Vagina (tissue), 2 donors: ENCODE measurements around the gene PITRM1. TPM values are rescaled to one million over a fixed set of nuclear protein-coding genes. Genes with fewer than 3 reads are reported as not detected.
"Not testable (repeated sequence)": the region's sequence is repeated elsewhere in the genome, so short reads cannot be mapped to it uniquely, and the experiment has no call there.

Experiments used
- DNase-seq, 2 donors: peaks; one replicate each; pipeline ENCODE4 v3.0.0-alpha.2; 2017; ENCODE audit errors: extremely low spot score in 2 of 2
- H3K27ac ChIP-seq: fragments of 200-600 bp; sonication (generic); one replicate; pipeline ENCODE4 v1.5.1; 2019
- H3K27me3 ChIP-seq: fragments of 200-600 bp; sonication (generic); one replicate; pipeline ENCODE4 v1.5.1; 2019
- H3K36me3 ChIP-seq, 2 donors: fragments of 200-600 bp; sonication (generic); one replicate each; pipeline ENCODE4 v1.5.1; 2017 to 2019
- H3K4me1 ChIP-seq: fragments of 200-600 bp; sonication (generic); one replicate; pipeline ENCODE4 v1.5.1; 2019
- H3K4me3 ChIP-seq, 2 donors: fragments of 200-600 bp; sonication (generic); 1 replicate in 1 of 2; 2 replicates in 1 of 2; pipeline ENCODE4 v1.5.1; 2016 to 2019
- H3K9me3 ChIP-seq: fragments of 200-600 bp; sonication (generic); one replicate; pipeline ENCODE4 v1.5.1; 2019
- CTCF ChIP-seq, 3 experiments: fragments of 450-650 bp in 2 of 3; fragments of 200-600 bp in 1 of 3; sonication (generic) in 1 of 3; IDR thresholded peaks; one replicate each; pipeline ENCODE4 v1.5.1; 2017 to 2019; ENCODE audit warnings: antibody characterized with exemption in 3 of 3, mild to moderate bottlenecking in 2 of 3, moderate library complexity in 2 of 3
- POLR2A ChIP-seq, 2 donors: fragments of 450-650 bp; IDR thresholded peaks; one replicate each; pipeline ENCODE4 v1.6.1; 2017; ENCODE audit warnings: antibody characterized with exemption in 2 of 2, mild to moderate bottlenecking in 2 of 2, moderate library complexity in 2 of 2
- POLR2AphosphoS5 ChIP-seq, 2 donors: sonication (generic); formaldehyde crosslinking; IDR thresholded peaks; one replicate each; pipeline ENCODE4 v1.9.0; 2017; ENCODE audit warnings: antibody characterized with exemption in 2 of 2, mild to moderate bottlenecking in 2 of 2, low read depth in 1 of 2; ENCODE audit not compliant: insufficient read depth in 1 of 2
- intact Hi-C: fragments of 100-400 bp; cut with DNase I; formaldehyde crosslinking; loops from one replicate; pipeline ENCODE4 v1.15.1; 2023
- total RNA-seq: library from RNA; depleted of rRNA; stranded (reverse); fragments of >200 nt; gene quantifications from one replicate; pipeline ENCODE4 v1.2.3, GENCODE V29; 2016

PITRM1 gene
- total RNA-seq, 1 donor from 2014 or later, result 58.9 TPM

GRCh38 chr10:3192856-3193635 is 20.5 kb upstream of the PITRM1 start:
- no peaks in the 10 kb centered on the region for H3K9me3 ChIP-seq
- intact Hi-C loops, result no loop called here
- no peaks in the 10 kb centered on the region for H3K36me3 ChIP-seq
- H3K27ac ChIP-seq, result peak overlapping the region; percentile 59
- peak overlapping the region in 1 of 2 donors; percentile 26 for H3K4me3 ChIP-seq
- TF ChIP-seq CTCF (IDR thresholded peaks at IDR 0.05) (peak; percentile 73 to 83 (median 78)), POLR2AphosphoS5 (IDR thresholded peaks at IDR 0.05; ENCODE audit: insufficient read depth in 1 of 2, low read depth in 1 of 2) (peak in 1 of 2 donors; percentile 48), POLR2A (IDR thresholded peaks at IDR 0.05) (no peak)
- peak in 1 of 2 donors; percentile 85 for DNase-seq
- no peaks in the 10 kb centered on the region for H3K27me3 ChIP-seq
- peaks cover 13% of the 10 kb centered on the region for H3K4me1 ChIP-seq

DNA sequence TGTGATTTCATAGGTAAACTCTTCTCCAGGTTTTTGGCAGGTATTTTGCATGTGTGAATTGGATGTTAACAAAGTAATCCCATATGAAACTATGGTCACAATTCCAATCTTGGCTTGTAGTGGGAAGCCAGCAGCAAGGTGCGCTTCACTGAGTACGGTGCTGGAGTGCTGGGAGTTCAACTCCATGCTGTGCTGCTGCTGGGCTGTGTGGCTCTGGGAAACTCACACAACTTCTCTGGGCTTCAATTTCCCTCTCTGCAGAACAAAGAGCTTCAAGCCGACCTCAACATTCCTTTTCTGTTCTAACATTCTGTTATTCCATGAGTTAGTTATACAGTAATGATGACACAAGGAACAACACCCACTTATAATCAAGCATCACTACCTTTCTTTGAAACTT is 18.2 kb upstream of the PITRM1 start:
- H3K4me3 ChIP-seq, result no peak overlapping the region
- H3K27me3 ChIP-seq, result no peaks in the 10 kb centered on the region
- intact Hi-C loops, result no loop called here
- no peak for DNase-seq
- no peak for TF ChIP-seq POLR2A (IDR thresholded peaks at IDR 0.05)
- TF ChIP-seq POLR2AphosphoS5 (IDR thresholded peaks at IDR 0.05; ENCODE audit: insufficient read depth in 1 of 2, low read depth in 1 of 2), result no peak
- TF ChIP-seq CTCF (IDR thresholded peaks at IDR 0.05), result no peak
- H3K27ac ChIP-seq, result no peak overlapping the region
- no peaks in the 10 kb centered on the region for H3K4me1 ChIP-seq
- no peaks in the 10 kb centered on the region for H3K36me3 ChIP-seq
- H3K9me3 ChIP-seq, result no peaks in the 10 kb centered on the region

DNA sequence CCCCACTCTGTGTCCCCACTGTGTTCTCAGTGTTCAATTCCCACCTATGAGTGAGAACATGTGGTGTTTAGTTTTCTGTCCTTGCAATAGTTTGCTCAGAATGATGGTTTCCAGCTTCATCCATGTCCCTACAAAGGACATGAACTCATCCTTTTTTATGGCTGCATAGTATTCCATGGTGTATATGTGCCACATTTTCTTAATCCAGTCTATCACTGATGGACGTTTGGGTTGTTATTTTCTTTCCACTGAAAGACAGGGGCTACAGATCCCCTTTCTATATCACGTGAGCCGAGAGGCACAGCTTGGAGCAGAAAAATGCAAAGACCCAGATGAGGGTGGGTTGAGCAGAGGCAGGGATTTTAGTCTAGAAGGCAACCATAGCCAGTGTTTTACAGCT is 14.6 kb upstream of the PITRM1 start:
- H3K4me3 ChIP-seq, H3K27ac ChIP-seq, H3K9me3 ChIP-seq, H3K27me3 ChIP-seq, H3K36me3 ChIP-seq, intact Hi-C loops, DNase-seq, H3K4me1 ChIP-seq: not testable (repeated sequence)

- no peak overlapping the region for H3K27ac ChIP-seq
- H3K27me3 ChIP-seq, result no peaks in the 10 kb centered on the region
- DNase-seq, result peak in 1 of 2 donors; percentile 3
- H3K4me1 ChIP-seq, result no peaks in the 10 kb centered on the region
- no peaks in the 10 kb centered on the region for H3K36me3 ChIP-seq
- intact Hi-C loops, result no loop called here
- no peak overlapping the region for H3K4me3 ChIP-seq
- H3K9me3 ChIP-seq, result no peaks in the 10 kb centered on the region
- TF ChIP-seq POLR2A (IDR thresholded peaks at IDR 0.05) (no peak), CTCF (IDR thresholded peaks at IDR 0.05) (no peak), POLR2AphosphoS5 (IDR thresholded peaks at IDR 0.05; ENCODE audit: insufficient read depth in 1 of 2, low read depth in 1 of 2) (no peak)
Measured at GRCh38 chr10:3186368-3186767, 13.8 kb upstream of the PITRM1 start.

GRCh38 chr10:3185386-3185785 is 12.8 kb upstream of the PITRM1 start:
- Histone ChIP-seq H3K27ac (no peak overlapping the region), H3K36me3 (no peaks in the 10 kb centered on the region), H3K27me3 (no peaks in the 10 kb centered on the region), H3K4me3 (no peak overlapping the region), H3K4me1 (no peaks in the 10 kb centered on the region), H3K9me3 (no peaks in the 10 kb centered on the region)
- intact Hi-C loops, result no loop called here
- TF ChIP-seq CTCF (IDR thresholded peaks at IDR 0.05) (no peak), POLR2A (IDR thresholded peaks at IDR 0.05) (no peak), POLR2AphosphoS5 (IDR thresholded peaks at IDR 0.05; ENCODE audit: insufficient read depth in 1 of 2, low read depth in 1 of 2) (no peak)
- peak in 1 of 2 donors; percentile 49 for DNase-seq
